ENCODE data around the gene TDRD1.

Gene TDRD1

DNA sequence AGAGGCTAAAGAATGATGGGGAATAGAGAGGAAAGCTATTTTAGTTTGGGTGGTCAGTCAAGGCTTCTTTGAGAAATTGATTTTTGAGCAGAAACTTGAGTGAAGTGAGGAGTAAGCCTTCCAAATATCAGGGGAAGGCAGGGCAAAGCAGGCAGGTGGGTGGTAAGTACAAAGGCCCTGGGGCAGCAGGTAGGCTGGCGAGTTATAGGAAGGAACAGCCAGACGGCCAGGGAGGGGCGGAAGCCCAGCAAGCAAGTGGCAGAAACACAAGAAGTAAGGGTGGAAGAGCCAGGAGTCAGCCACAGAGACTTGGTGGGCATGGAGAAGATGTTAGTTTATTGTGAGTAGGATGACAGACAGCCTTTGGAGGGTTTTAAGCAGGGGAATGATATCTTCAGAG is 94.8 kb downstream of the TDRD1 start:
- no peak for DNase-seq

DNA sequence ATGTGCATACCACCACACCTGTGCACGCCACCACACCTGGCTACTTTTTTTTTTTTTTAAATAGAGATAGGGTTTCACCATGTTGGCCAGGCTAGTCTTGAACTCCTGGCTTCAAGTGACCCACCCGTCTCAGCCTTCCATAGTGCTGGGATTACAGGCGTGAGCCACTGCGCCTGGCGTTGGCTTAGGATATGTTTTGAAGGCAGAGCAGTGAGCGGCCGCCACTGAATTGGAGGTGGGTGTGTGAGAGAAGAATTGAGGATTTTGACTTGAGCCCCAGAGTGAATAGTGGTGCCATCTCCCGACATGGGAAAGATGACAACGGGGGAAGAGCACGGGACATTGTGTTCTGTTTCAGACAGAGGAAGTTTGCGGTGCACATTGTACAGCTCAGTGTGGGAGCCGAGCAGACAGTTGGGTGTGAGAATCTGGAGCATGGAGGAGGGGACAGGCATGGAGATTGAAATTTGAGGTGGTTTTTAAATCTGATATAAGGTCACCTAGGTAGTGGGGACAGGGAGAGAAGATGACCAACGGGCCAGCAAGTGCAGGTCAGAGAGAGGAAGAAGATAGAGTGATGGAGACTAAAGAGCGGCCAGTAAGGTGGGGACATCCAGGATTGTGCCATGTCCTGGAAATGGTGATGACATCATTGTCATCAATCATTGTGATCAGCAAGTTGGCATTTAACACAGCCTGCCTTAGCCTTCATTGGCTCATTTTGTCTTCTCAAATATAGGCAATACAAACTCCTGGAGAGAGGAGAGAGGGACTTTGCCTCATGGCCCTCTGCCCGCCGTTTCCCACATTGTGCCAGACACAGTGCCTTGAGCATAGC is 95.7 kb downstream of the TDRD1 start:
- DNase-seq, result no peak

DNA sequence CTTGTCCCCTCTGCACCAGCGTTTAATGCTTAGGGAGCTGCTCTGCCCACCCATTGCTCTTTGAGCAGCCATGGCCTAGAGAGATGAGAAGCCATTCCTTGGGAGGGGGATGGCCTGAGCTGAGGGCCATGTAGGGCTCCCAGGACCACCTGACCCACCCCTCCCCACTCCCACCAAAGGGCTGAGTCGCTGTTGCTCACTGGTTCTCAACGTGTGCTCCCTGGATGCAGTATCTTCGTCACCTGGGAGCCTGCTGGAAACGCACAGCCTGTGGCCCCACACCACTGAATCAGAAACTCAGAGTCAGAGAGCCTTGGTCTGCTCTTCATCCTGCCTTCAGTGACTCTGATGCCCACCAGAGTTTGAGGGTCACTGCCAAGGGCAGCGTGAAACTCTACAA is 96.9 kb downstream of the TDRD1 start:
- DNase-seq, result no peak

DNA sequence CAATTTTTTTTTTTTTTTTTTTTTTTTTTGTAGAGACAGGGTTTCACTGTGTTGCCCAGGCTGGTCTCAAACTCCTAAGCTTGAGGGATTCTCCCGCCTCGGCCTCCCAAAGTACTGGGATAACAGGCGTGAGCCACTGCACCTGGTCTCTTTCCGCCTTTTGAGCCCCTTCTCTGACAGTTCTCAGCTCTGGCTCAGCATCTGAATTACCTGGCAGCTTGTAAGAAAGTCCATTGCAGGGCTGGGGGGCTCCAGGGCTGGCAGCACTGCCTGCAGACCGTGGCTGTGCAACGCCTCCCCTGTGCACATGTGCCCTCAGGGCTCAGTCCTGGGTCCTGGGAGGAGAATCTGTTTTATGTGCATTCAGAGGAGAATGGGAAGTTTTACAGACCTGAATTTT is 97.5 kb downstream of the TDRD1 start:
- DNase-seq, result no peak

DNA sequence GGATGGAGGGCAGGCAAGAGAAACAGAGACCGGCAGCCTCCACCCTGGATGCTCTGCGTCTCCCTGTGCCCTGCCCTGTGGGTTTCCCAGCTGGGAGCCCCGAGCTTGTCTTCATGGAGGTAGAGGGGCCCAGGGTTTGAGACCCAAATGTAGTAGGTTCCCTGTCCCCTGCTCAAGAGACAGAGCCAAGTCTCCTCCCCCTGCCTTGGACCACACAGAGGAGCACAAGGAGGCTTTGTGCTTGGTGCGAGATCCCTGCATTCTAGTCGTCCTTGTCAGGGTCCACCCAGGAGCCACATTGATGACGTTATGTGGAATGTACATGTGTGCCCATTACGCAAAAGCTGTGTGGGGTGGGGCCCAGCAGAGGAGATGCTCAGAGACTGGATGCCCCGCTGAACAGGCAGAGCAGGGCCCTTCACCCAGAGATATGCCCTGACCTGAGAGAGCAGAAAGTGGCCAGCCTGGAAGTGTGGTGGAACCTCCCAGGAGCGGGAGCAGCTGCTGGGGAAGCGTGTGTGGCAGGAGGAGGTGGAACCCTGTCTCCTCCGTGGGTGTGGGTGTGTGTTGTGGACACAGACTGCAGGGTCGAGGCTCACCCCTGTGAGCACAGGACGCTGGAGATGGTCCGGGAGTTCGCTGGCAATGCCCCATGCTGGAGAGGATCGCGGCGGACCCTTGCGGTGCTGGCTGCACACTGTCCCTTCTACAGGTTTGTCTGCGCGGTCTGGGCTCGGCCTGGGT is 99.2 kb downstream of the TDRD1 start:
- no peak for DNase-seq

DNA sequence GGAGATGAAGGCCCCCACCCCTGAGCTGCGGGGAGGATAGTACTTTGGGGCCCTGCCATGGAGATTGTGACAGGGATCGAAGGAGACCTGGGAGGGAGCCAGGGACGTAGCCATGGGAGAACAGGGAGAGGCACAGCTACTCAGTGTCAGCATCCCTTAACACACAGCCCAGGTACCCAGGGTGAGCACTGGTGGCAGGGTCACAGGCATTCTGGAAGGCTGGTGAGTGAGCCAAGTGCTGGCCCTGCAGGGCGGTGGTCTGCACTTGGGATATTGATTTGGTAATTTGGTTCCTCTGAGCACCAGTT is 99.7 kb downstream of the TDRD1 start:
- no peak for DNase-seq

DNA sequence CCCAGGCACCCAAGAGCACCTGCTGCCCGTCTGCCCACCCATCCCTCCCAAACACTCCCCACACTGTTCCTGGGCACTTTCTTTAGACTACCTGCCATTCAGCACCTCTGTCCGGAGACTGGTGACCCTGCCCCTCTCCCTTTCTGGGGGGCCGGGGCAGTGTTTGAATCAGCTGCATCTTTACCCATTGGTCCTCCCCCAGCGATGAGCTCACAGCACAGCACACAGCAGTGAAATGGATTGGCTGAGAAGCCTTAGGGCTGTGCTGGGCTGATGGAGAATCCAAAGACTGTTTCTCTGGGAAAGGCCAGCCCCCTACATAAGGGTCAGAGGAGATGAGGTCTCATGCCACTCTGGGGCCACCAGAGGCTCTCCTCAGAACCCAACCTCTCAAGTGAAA is 100.1 kb downstream of the TDRD1 start:
- no peak for DNase-seq

DNA sequence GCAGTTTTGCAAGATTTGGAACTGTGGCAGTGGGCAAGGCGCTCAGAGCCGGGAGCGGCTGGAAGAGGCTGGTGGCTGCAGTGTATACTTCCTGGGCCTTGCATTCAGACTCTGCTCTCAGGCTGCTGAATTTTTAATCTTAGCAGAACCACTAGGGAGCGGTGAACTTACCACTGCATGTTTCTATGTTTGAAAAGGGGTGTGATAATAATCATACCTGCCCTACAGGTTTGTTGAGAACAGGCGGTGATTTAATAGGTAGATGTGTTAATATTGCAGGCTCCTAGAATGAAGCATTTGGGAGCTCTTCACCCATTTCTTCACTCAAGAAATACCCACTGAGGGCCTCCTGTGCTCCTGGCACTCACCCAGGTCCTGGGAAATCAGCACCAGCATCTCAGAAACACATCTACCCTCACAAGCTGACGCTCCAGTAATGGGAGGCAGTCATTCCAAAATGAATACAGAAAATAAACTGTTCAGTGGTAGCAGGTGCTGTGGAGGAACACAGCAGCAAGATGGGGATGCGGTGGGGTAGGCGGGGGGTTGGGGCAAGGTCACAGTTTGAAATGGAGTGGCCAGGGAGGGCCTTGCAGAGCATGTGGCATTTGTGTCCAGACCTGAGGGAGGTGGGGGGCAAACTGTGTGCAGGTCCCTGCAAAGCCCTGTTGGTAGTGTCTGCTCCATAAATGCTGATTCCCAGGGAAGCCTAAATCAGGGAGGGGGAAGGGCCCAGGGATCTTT is 100.9 kb downstream of the TDRD1 start:
- DNase-seq, result no peak

DNA sequence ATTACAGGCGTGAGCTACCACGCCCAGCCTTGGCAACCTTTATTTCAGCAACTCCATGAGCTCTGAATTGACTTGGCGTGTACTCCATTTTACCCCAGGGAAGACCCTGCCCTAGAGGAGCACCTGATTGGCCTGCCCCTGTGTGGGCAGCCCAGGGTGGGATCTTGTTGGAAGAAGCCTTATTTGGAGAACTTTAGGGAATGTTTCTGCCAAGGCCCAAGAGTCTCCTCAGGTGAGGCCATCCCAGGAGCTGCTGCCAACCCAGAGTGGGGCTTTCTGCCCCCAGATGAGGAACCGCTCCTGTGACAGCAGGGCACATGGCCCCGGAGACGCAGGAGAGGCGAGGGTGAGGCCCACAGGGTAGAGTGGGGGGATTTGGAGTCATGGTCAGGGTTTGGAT is 101.9 kb downstream of the TDRD1 start:
- DNase-seq, result no peak

DNA sequence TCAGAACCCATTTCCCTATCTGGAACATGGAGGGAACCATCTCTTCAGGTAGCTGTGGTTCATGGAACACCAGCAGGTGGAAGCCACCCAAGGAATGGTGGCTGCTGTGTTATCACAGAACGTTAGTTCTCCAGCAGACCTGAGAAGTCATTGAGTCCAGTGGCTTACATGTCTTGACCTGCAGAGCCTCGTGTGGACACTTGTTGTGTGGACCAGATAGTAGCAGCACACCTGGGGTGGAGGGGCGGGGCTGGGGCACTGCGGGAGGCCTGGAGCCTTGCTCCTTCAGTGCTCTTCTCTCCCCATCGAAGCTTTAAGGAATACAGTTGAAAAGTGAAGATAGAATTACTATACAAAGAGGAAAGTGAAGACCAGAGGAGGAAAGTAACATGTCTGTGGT is 102.3 kb downstream of the TDRD1 start:
- DNase-seq, result no peak

Data from right hindlimb (tissue), 1 donor.